Measurements from ENCODE around the gene PCSK1.

- TF ChIP-seq CTCF (IDR thresholded peaks at IDR 0.05) (no peak), POLR2A (IDR thresholded peaks at IDR 0.05; ENCODE audit: low read depth) (no peak)
These were observed 23.0 kb downstream of the PCSK1 start for GRCh38 chr5:96410013-96410412.

All from esophagus muscularis mucosa (tissue), 3 donors.